Tibial artery (tissue), 4 donors: Measurements from ENCODE around the gene GPR137.
"Not testable (repeated sequence)": the region's sequence is repeated elsewhere in the genome, so short reads cannot be mapped to it uniquely, and the experiment has no call there.

Experiments used
- DNase-seq, 2 donors: peaks; one replicate each; pipeline ENCODE4 v3.0.0-alpha.2; 2019
- H3K27ac ChIP-seq, 2 donors: fragments of 200-600 bp; sonication (generic) in 1 of 2; 1 replicate in 1 of 2; 2 replicates in 1 of 2; pipeline ENCODE4 v1.5.1; 2018 to 2019; ENCODE audit warnings: mild to moderate bottlenecking in 1 of 2
- H3K27me3 ChIP-seq, 2 donors: fragments of 200-600 bp; sonication (generic) in 1 of 2; one replicate each; pipeline versions ENCODE4 v1.5.1 to v1.6.0; 2016 to 2019
- H3K36me3 ChIP-seq, 3 donors: fragments of 200-600 bp; sonication (generic) in 2 of 3; one replicate each; pipeline ENCODE4 v1.5.1; 2016 to 2019; ENCODE audit warnings: mild to moderate bottlenecking in 2 of 3
- H3K4me1 ChIP-seq, 4 donors: fragments of 200-600 bp; sonication (generic) in 2 of 4; 1 replicate in 3 of 4; 2 replicates in 1 of 4; pipeline ENCODE4 v1.5.1; 2016 to 2019
- H3K4me3 ChIP-seq, 2 donors: fragments of 200-600 bp; sonication (generic) in 1 of 2; 1 replicate in 1 of 2; 2 replicates in 1 of 2; pipeline ENCODE4 v1.5.1; 2018 to 2019; ENCODE audit warnings: mild to moderate bottlenecking in 2 of 2
- H3K9me3 ChIP-seq, 3 donors: fragments of 200-600 bp; sonication (generic) in 1 of 3; one replicate each; pipeline ENCODE4 v1.5.1; 2016 to 2019
- CTCF ChIP-seq, 2 experiments: fragments of 200-600 bp in 1 of 2; fragments of 450-650 bp in 1 of 2; IDR thresholded peaks; one replicate each; pipeline ENCODE4 v1.5.1; 2017 to 2019; ENCODE audit warnings: antibody characterized with exemption in 2 of 2, mild to moderate bottlenecking in 1 of 2, moderate library complexity in 1 of 2
- intact Hi-C: fragments of 100-400 bp; cut with DNase I; formaldehyde crosslinking; loops from one replicate; pipeline ENCODE4 v1.15.0; 2023; ENCODE audit warnings: low total_unique reads

The GPR137 gene

GRCh38 chr11:64244966-64245365 lies 40.7 kb upstream of the GPR137 start:
- Histone ChIP-seq H3K9me3 (no peaks in the 10 kb centered on the region), H3K36me3 (peaks cover 0 to 15% (median 0%) of the 10 kb centered on the region in 3 donors), H3K4me1 (peaks cover 0 to 56% (median 43%) of the 10 kb centered on the region in 4 donors), H3K4me3 (peak overlapping the region; percentile 62 to 79), H3K27me3 (no peaks in the 10 kb centered on the region), H3K27ac (peak overlapping the region; percentile 87 to 89)
- intact Hi-C loops = no loop called here
- no peak for DNase-seq
- no peak for TF ChIP-seq CTCF (IDR thresholded peaks at IDR 0.05)

- peaks cover 0 to 15% (median 0%) of the 10 kb centered on the region in 3 donors for H3K36me3 ChIP-seq
- peak in 1 of 2 donors; percentile 90 for DNase-seq
- peak overlapping the region; percentile 87 to 89 for H3K27ac ChIP-seq
- intact Hi-C loops = no loop called here
- no peaks in the 10 kb centered on the region for H3K9me3 ChIP-seq
- peak overlapping the region; percentile 62 to 79 for H3K4me3 ChIP-seq
- no peak for TF ChIP-seq CTCF (IDR thresholded peaks at IDR 0.05)
- H3K27me3 ChIP-seq = no peaks in the 10 kb centered on the region
- H3K4me1 ChIP-seq = peaks cover 0 to 53% (median 39%) of the 10 kb centered on the region in 4 donors
Observed at GRCh38 chr11:64245401-64245796, 40.2 kb upstream of the GPR137 start.

GRCh38 chr11:64245797-64246620 lies 39.6 kb upstream of the GPR137 start:
- Histone ChIP-seq H3K4me3 (peak overlapping the region; percentile 62 to 79), H3K36me3 (peaks cover 0 to 15% (median 0%) of the 10 kb centered on the region in 3 donors), H3K27ac (peak overlapping the region; percentile 87 to 89), H3K27me3 (no peaks in the 10 kb centered on the region), H3K4me1 (peaks cover 0 to 57% (median 44%) of the 10 kb centered on the region in 4 donors), H3K9me3 (no peaks in the 10 kb centered on the region)
- intact Hi-C loops = no loop called here
- DNase-seq = peak; percentile 81 to 93
- no peak for TF ChIP-seq CTCF (IDR thresholded peaks at IDR 0.05)

GRCh38 chr11:64246621-64246870 lies 39.1 kb upstream of the GPR137 start:
- Histone ChIP-seq H3K4me3 (peak overlapping the region; percentile 62 to 79), H3K27ac (peak overlapping the region; percentile 87 to 89), H3K4me1 (peaks cover 0 to 60% (median 44%) of the 10 kb centered on the region in 4 donors), H3K36me3 (peaks cover 0 to 15% (median 0%) of the 10 kb centered on the region in 3 donors)
- H3K9me3 ChIP-seq, H3K27me3 ChIP-seq, DNase-seq, intact Hi-C loops: not testable (repeated sequence)

- DNase-seq = peak; percentile 89 to 95
- TF ChIP-seq CTCF (IDR thresholded peaks at IDR 0.05) = peak in 1 of 2 experiments; percentile 4
- Histone ChIP-seq H3K36me3 (peaks cover 0 to 15% (median 0%) of the 10 kb centered on the region in 3 donors), H3K4me1 (peaks cover 0 to 61% (median 47%) of the 10 kb centered on the region in 4 donors), H3K27me3 (no peaks in the 10 kb centered on the region), H3K27ac (peak within 1 kb of the TSS; percentile 87 to 89), H3K9me3 (no peaks in the 10 kb centered on the region), H3K4me3 (peak within 1 kb of the TSS; percentile 62 to 79)
- intact Hi-C loops = no loop called here
Observed at GRCh38 chr11:64246871-64247728, 38.5 kb upstream of the GPR137 start, which contains the start of gene PPP1R14B. TSS of gene PPP1R14B (minus strand) at chr11:64246943. CDS start at chr11:64246673, 270 bp downstream.
